OCI-LY3 (cell line): Measurements from ENCODE around the gene KIF2A.

Experiments
- H2AFZ ChIP-seq: fragments of 200-600, 300-600 bp; shearing (Covaris generic); 2 replicates; pipeline ENCODE4 v1.6.0; 2014; ENCODE audit warnings: antibody characterized with exemption, low read depth, low read length
- H3K27ac ChIP-seq: fragments of 200-600, 300-600 bp; sonication (generic); 2 replicates; pipeline ENCODE4 v1.5.1; 2014; ENCODE audit warnings: mild to moderate bottlenecking, low read length, moderate library complexity, mixed read lengths
- H3K27me3 ChIP-seq: fragments of 200-600, 300-600 bp; sonication (generic); 2 replicates; pipeline ENCODE4 v1.6.1; 2014; ENCODE audit warnings: low read depth, low read length, mixed read lengths
- H3K36me3 ChIP-seq: fragments of 200-600, 300-600 bp; sonication (generic); replicated peaks from 2 replicates; pipeline ENCODE3; 2014; ENCODE audit warnings: low read depth, low read length, mixed read lengths
- H3K4me1 ChIP-seq: fragments of 300-600, 200-600 bp; sonication (generic); 2 replicates; pipeline ENCODE4 v1.6.1; 2014; ENCODE audit warnings: low read length, mixed read lengths
- H3K4me2 ChIP-seq: fragments of 200-600, 300-600 bp; sonication (generic); 2 replicates; pipeline ENCODE4 v1.6.1; 2014; ENCODE audit warnings: low read length, mixed read lengths
- H3K4me3 ChIP-seq: fragments of 300-600, 200-600 bp; sonication (generic); 2 replicates; pipeline ENCODE4 v1.5.1; 2014; ENCODE audit warnings: antibody characterized with exemption, mild to moderate bottlenecking, low read length, moderate library complexity
- H3K79me2 ChIP-seq: fragments of 300-600, 200-600 bp; shearing (Covaris generic); 2 replicates; pipeline ENCODE4 v1.6.1; 2014; ENCODE audit warnings: mild to moderate bottlenecking, low read length, mixed read lengths
- H3K9ac ChIP-seq: fragments of 300-600, 200-600 bp; shearing (Covaris generic); 2 replicates; pipeline ENCODE4 v1.6.0; 2014; ENCODE audit warnings: mild to moderate bottlenecking, low read length, moderate library complexity
- H3K9me3 ChIP-seq: fragments of 200-600, 300-600 bp; shearing (Covaris generic); 2 replicates; pipeline ENCODE4 v1.6.1; 2014; ENCODE audit warnings: low read length, mixed read lengths; ENCODE audit not compliant: insufficient read depth
- H4K20me1 ChIP-seq: fragments of 200-600, 300-600 bp; sonication (generic); 2 replicates; pipeline ENCODE4 v1.6.1; 2016; ENCODE audit warnings: low read length, mixed read lengths; ENCODE audit not compliant: insufficient read depth
- CTCF ChIP-seq: fragments of 200-600, 300-600 bp; sonication (generic); IDR thresholded peaks from 2 replicates; pipeline ENCODE4 v1.5.1; 2014; ENCODE audit warnings: antibody characterized with exemption, low read length, low read depth
- EZH2phosphoT487 ChIP-seq: fragments of 200-600 bp; shearing (Covaris generic); IDR thresholded peaks from 2 replicates; pipeline ENCODE4 v1.6.1; 2018; ENCODE audit warnings: antibody characterized with exemption, mixed run types, low read depth

The KIF2A gene

GRCh38 chr5:62395210-62395950 lies 89.4 kb downstream of the KIF2A start:
- no peaks in the 10 kb centered on the region for H4K20me1 ChIP-seq
- H3K9me3 ChIP-seq: no peaks in the 10 kb centered on the region
- H3K9ac ChIP-seq: no peak overlapping the region
- no peak overlapping the region for H3K27ac ChIP-seq
- no peak overlapping the region for H2AFZ ChIP-seq
- no peaks in the 10 kb centered on the region for H3K27me3 ChIP-seq
- no peak overlapping the region for H3K4me2 ChIP-seq
- TF ChIP-seq EZH2phosphoT487: no peak
- TF ChIP-seq CTCF: no peak
- peaks cover 11% of the 10 kb centered on the region for H3K36me3 ChIP-seq
- H3K79me2 ChIP-seq: no peaks in the 10 kb centered on the region
- H3K4me3 ChIP-seq: no peak overlapping the region
- H3K4me1 ChIP-seq: no peaks in the 10 kb centered on the region

- Histone ChIP-seq H3K36me3 (no peaks in the 10 kb centered on the region), H3K79me2 (peaks cover 19% of the 10 kb centered on the region), H3K9me3 (no peaks in the 10 kb centered on the region), H3K4me2 (peak within 1 kb of the TSS; percentile 80), H3K27me3 (no peaks in the 10 kb centered on the region), H3K4me3 (peak within 1 kb of the TSS; percentile 98), H3K9ac (peak within 1 kb of the TSS; percentile 91), H4K20me1 (no peaks in the 10 kb centered on the region), H3K4me1 (peaks cover 9% of the 10 kb centered on the region), H3K27ac (peak within 1 kb of the TSS; percentile 74), H2AFZ (peak within 1 kb of the TSS; percentile 93)
- no peak for TF ChIP-seq EZH2phosphoT487
- TF ChIP-seq CTCF: no peak
Measured at GRCh38 chr5:62403411-62404250, 97.6 kb downstream of the KIF2A start, which contains the start of gene DIMT1. Gene DIMT1, minus strand, starts transcription at chr5:62403905. Its CDS starts 133 bp downstream, at chr5:62403772.

- no peaks in the 10 kb centered on the region for H3K36me3 ChIP-seq
- H4K20me1 ChIP-seq: 0 out of 2 replicates have a peak, but pooled peaks cover 3% of the 10 kb centered on the region
- H3K4me2 ChIP-seq: peak within 1 kb of the TSS; percentile 88
- peak within 1 kb of the TSS; percentile 93 for H3K4me3 ChIP-seq
- H2AFZ ChIP-seq: peak within 1 kb of the TSS; percentile 96
- peaks cover 21% of the 10 kb centered on the region for H3K4me1 ChIP-seq
- H3K79me2 ChIP-seq: peaks cover 52% of the 10 kb centered on the region
- no peak within 1 kb of the TSS for H3K27ac ChIP-seq
- H3K9me3 ChIP-seq: no peaks in the 10 kb centered on the region
- no peaks in the 10 kb centered on the region for H3K27me3 ChIP-seq
- TF ChIP-seq CTCF (no peak), EZH2phosphoT487 (no peak)
- H3K9ac ChIP-seq: peak within 1 kb of the TSS; percentile 74
Measured at GRCh38 chr5:62412549-62413329, 106.7 kb downstream of the KIF2A start, which contains the start of gene IPO11. Gene IPO11, plus strand, starts transcription at chr5:62412763. Its CDS starts 24,517 bp downstream, at chr5:62437280.
